ENCODE measurements around the gene SPRY4.

- TF ChIP-seq POLR2AphosphoS5 (IDR thresholded peaks at IDR 0.05) (no peak), EP300 (IDR thresholded peaks at IDR 0.05) (no peak)
These were observed 31.5 kb upstream of the SPRY4 start for GRCh38 chr5:142356349-142356715.

All from stomach (tissue), 4 donors.